K562 (cell line): ENCODE data around the gene ARL14EP. TPM values are rescaled to one million over a fixed set of nuclear protein-coding genes. Genes with fewer than 3 reads are reported as not detected.

ENCODE experiments used
- ARID3B ChIP-seq: fragments of 250-450 bp; sonication (Bioruptor Pico); IDR thresholded peaks from 2 replicates; pipeline ENCODE4 v1.4.0; 2020; ENCODE audit warnings: borderline replicate concordance
- ATF7 ChIP-seq: fragments of 450-650 bp; IDR thresholded peaks from 2 replicates; pipeline ENCODE4 v1.7.1; 2014; ENCODE audit warnings: mild to moderate bottlenecking, moderate library complexity
- CXXC5 ChIP-seq: fragments of 250-450 bp; sonication (Bioruptor Pico); IDR thresholded peaks from 2 replicates; pipeline ENCODE4 v1.8.0; 2022; ENCODE audit warnings: inconsistent platforms, mild to moderate bottlenecking, moderate library complexity
- DLX4 ChIP-seq: fragments of 250-450 bp; sonication (Bioruptor Pico); IDR thresholded peaks from 2 replicates; pipeline ENCODE4 v1.6.1; 2021; ENCODE audit warnings: mild to moderate bottlenecking
- ETV5 ChIP-seq: sonication (generic); formaldehyde crosslinking; IDR thresholded peaks from 2 replicates; pipeline ENCODE4 v1.4.0; 2020; ENCODE audit warnings: low read depth, mild to moderate bottlenecking, missing genetic modification reagents
- HMG20B ChIP-seq: fragments of 250-450 bp; sonication (Bioruptor Pico); IDR thresholded peaks from 2 replicates; pipeline ENCODE4 v1.5.0; 2021; ENCODE audit warnings: mild to moderate bottlenecking
- ID3 ChIP-seq, 2 experiments: fragments of 250-450 bp in 1 of 2; fragments of 450-650 bp in 1 of 2; sonication (Bioruptor Pico) in 1 of 2; IDR thresholded peaks; 2 replicates each; pipeline versions ENCODE4 v1.6.1 to v1.8.0; 2016 to 2021; ENCODE audit warnings: mild to moderate bottlenecking in 2 of 2, moderate library complexity in 2 of 2, missing compliant biosample characterization in 1 of 2, missing genetic modification characterization in 1 of 2
- ILK ChIP-seq: fragments of 450-650 bp; IDR thresholded peaks from 2 replicates; pipeline ENCODE4 v1.6.1; 2016; ENCODE audit warnings: missing genetic modification characterization, low read depth, mild to moderate bottlenecking, missing compliant biosample characterization, moderate library complexity, borderline replicate concordance
- IRF2 ChIP-seq: sonication (generic); formaldehyde crosslinking; IDR thresholded peaks from 2 replicates; pipeline ENCODE4 v1.8.1; 2022; ENCODE audit warnings: mild to moderate bottlenecking, missing genetic modification reagents
- JUN ChIP-seq, 2 experiments: sonication (generic) in 1 of 2; formaldehyde crosslinking in 1 of 2; IDR thresholded peaks; 2 replicates each; pipeline versions ENCODE4 v1.6.1 to v1.8.0; 2012 to 2022; ENCODE audit warnings: borderline replicate concordance in 2 of 2, mild to moderate bottlenecking in 2 of 2, improper control_type of control experiment in 1 of 2, low read depth in 1 of 2, low read length in 1 of 2, missing genetic modification reagents in 1 of 2
- MYNN ChIP-seq, 2 experiments: sonication (generic); formaldehyde crosslinking in 1 of 2; IDR thresholded peaks; 2 replicates each; pipeline versions ENCODE4 v1.5.0 to v1.6.1; 2016 to 2020; ENCODE audit warnings: antibody characterized with exemption in 1 of 2, missing genetic modification reagents in 1 of 2
- POLR2AphosphoS2 ChIP-seq: IDR thresholded peaks from 2 replicates; pipeline ENCODE4 v1.6.1; 2012; ENCODE audit warnings: low read length, improper control_type of control experiment
- POLR2H ChIP-seq: IDR thresholded peaks from 2 replicates; pipeline ENCODE4 v1.6.1; 2016; ENCODE audit warnings: missing genetic modification characterization, low read depth, mild to moderate bottlenecking, control low read depth, missing compliant biosample characterization, moderate library complexity
- RFX1 ChIP-seq: fragments of 450-650 bp; IDR thresholded peaks from 2 replicates; pipeline ENCODE4 v1.6.1; 2016; ENCODE audit warnings: mild to moderate bottlenecking, moderate library complexity
- SMAD4 ChIP-seq: fragments of 250-450 bp; sonication (Bioruptor Pico); conservative IDR thresholded peaks from 2 replicates; pipeline ENCODE4 v1.8.0; 2021; ENCODE audit warnings: inconsistent platforms, mild to moderate bottlenecking, moderate library complexity
- SP1 ChIP-seq: sonication (generic); formaldehyde crosslinking; IDR thresholded peaks from 2 replicates; pipeline ENCODE4 v1.8.1; 2022; ENCODE audit warnings: mild to moderate bottlenecking, missing genetic modification reagents
- SUPT5H ChIP-seq: fragments of 450-650 bp; IDR thresholded peaks from 2 replicates; pipeline ENCODE4 v1.6.1; 2016
- TAL1 ChIP-seq: fragments of 450-650 bp; IDR thresholded peaks from 2 replicates; pipeline ENCODE4 v1.6.1; 2016; ENCODE audit warnings: mild to moderate bottlenecking
- ZBTB12 ChIP-seq: fragments of 250-450 bp; sonication (Bioruptor Pico); IDR thresholded peaks from 2 replicates; pipeline ENCODE4 v1.4.0; 2020
- ZKSCAN1 ChIP-seq: fragments of 150-350 bp; IDR thresholded peaks from 2 replicates; pipeline ENCODE4 v1.6.1; 2016; ENCODE audit warnings: low read depth, low read length
- ZNF165 ChIP-seq: fragments of 250-450 bp; sonication (Bioruptor Pico); IDR thresholded peaks from 2 replicates; pipeline ENCODE4 v1.4.0; 2020; ENCODE audit warnings: borderline replicate concordance
- ZNF274 ChIP-seq: IDR thresholded peaks from 2 replicates; pipeline ENCODE4 v1.6.1; 2011; ENCODE audit warnings: low read depth, mild to moderate bottlenecking, low read length, moderate library complexity, borderline replicate concordance
- ZNF408 ChIP-seq: fragments of 250-450 bp; sonication (Bioruptor Pico); IDR thresholded peaks from 2 replicates; pipeline ENCODE4 v1.4.0; 2020; ENCODE audit warnings: low read depth, mild to moderate bottlenecking, moderate library complexity
- ZNF79 ChIP-seq: fragments of 250-450 bp; sonication (Bioruptor Pico); IDR thresholded peaks from 2 replicates; pipeline ENCODE4 v1.4.0; 2020; ENCODE audit warnings: low read depth, mild to moderate bottlenecking, moderate library complexity
- polyA plus RNA-seq, 8 experiments: library from polyadenylated mRNA; depleted of rRNA in 4 of 8; stranded (reverse) in 5 of 8; unstranded in 3 of 8; fragments of >200 nt; fragmentation: Nextera tagmentation in 2 of 8; fragmentation: Illumina TruSeq in 1 of 8; extraction: Ambion mirVana in 2 of 8; extraction: Trizol in 1 of 8; gene quantifications; 2 replicates each; pipeline versions ENCODE4 v1.2.1 to v1.2.3, GENCODE V29; 2011 to 2014; ENCODE audit warnings: inconsistent platforms in 1 of 8, missing spikeins in 1 of 8
- total RNA-seq, 7 experiments: library from RNA; depleted of rRNA in 6 of 7; stranded (reverse); fragments of >200 nt in 6 of 7; fragmentation: Illumina TruSeq in 2 of 7; extraction: Trizol in 2 of 7; gene quantifications; 2 replicates each; pipeline versions ENCODE4 v1.2.1 to v1.2.3, GENCODE V29; 2011 to 2021; ENCODE audit warnings: low replicate concordance in 1 of 7

The ARL14EP gene
- total and polyA plus RNA-seq, 9 of the 15 experiments (the other 6 are each of a cell fraction or from before 2014, with no cell fraction given) = 11.4 to 42.7 (median 25.9) TPM

- TF ChIP-seq POLR2H (tag) = peak; percentile 94
- peak; percentile 70; the same call in 1 of the 2 replicates for TF ChIP-seq ATF7
- no peak for TF ChIP-seq ID3 (CRISPR knock-in tag; IDR thresholded peaks at IDR 0.05)
- TF ChIP-seq ID3 (tag; IDR thresholded peaks at IDR 0.05) = 0 out of 2 replicates have a peak, but pooled peaks have one; percentile 18
- TF ChIP-seq ILK (tag) = no peak
- no peak for TF ChIP-seq ZNF79 (CRISPR knock-in tag)
- no peak for TF ChIP-seq ZNF274
- TF ChIP-seq TAL1 = no peak
- TF ChIP-seq DLX4 = no peak
- TF ChIP-seq ZNF165 (CRISPR knock-in tag) = no peak
- TF ChIP-seq SP1 = peak; percentile 83
- 0 out of 2 replicates have a peak, but pooled peaks have one; percentile 3 for TF ChIP-seq JUN (IDR thresholded peaks at IDR 0.05; ENCODE audit: borderline replicate concordance, low read depth, low read length)
- TF ChIP-seq JUN (CRISPR knock-in tag; IDR thresholded peaks at IDR 0.05; ENCODE audit: borderline replicate concordance) = 0 out of 2 replicates have a peak, but pooled peaks have one; percentile 43
- peak; percentile 82 for TF ChIP-seq ETV5 (CRISPR knock-in tag)
- TF ChIP-seq ZNF408 (CRISPR knock-in tag) = no peak
- TF ChIP-seq RFX1 = no peak
- TF ChIP-seq CXXC5 (CRISPR knock-in tag) = peak; percentile 70
- TF ChIP-seq HMG20B (CRISPR knock-in tag) = no peak
- TF ChIP-seq ZKSCAN1 = no peak
- 0 out of 2 replicates have a peak, but pooled peaks have one; percentile 15 for TF ChIP-seq ZBTB12 (CRISPR knock-in tag)
- no peak for TF ChIP-seq IRF2 (CRISPR knock-in tag)
- TF ChIP-seq ARID3B (CRISPR knock-in tag) = no peak
- TF ChIP-seq MYNN (IDR thresholded peaks at IDR 0.05) = no peak
- TF ChIP-seq MYNN (CRISPR knock-in tag; IDR thresholded peaks at IDR 0.05) = no peak
- no peak for TF ChIP-seq SMAD4 (CRISPR knock-in tag)
- peak; percentile 97 for TF ChIP-seq SUPT5H
- TF ChIP-seq POLR2AphosphoS2 = no peak
Measured at GRCh38 chr11:30322826-30323710, at the start of gene ARL14EP (continued).
